GM18519 (cell line): ENCODE results near the gene IWS1.
"Not testable (repeated sequence)": the region's sequence is repeated elsewhere in the genome, so short reads cannot be mapped to it uniquely, and the experiment has no call there.

Experiments
- ATAC-seq: cut with Tn5 transposase; IDR thresholded peaks from one replicate; pipeline ENCODE4 v1.9.1; 2021; ENCODE audit warnings: mild to moderate bottlenecking, moderate library complexity; ENCODE audit not compliant: unreplicated experiment, low FRiP score

Gene IWS1

DNA sequence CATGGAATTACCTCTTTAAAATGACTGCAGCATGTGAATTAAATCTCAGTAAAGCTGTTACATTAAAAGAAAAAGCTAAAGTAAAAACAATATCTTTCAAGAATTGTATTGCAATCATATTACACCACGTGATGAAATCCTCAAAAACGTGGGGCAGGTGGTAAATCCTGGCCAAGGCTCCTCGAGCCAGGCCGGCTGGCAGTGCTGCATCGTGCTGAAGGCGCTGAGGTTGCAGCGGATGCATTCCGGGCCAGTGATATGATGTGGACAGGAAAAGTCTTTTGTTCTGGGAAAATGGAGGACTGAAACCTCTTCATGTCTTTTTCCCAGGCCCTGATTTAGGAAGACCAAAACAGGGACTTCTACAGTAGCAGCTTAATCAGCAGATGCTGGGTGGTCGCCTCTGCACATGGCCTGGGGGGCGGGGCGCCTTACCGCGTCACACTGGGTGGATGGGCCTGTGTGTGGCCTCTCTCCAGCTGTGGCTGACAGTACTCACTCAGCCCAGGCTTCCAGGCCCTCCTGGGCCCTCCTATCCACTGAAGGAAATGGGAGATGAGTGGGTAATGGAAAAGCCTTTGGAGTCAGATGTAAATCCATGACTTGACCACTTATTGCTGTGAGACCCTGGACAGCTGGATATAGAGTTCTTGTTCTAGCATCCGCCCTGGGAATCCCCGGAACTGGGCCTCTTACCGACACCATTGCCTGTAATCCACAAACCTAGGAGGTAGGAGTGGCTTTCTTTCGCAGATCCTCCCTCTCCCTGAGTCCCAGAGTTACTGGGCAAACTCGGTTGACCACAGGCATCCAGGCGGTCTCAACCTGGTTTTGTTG lies 62.9 kb downstream of the IWS1 start:
- ATAC-seq, result no peak

DNA sequence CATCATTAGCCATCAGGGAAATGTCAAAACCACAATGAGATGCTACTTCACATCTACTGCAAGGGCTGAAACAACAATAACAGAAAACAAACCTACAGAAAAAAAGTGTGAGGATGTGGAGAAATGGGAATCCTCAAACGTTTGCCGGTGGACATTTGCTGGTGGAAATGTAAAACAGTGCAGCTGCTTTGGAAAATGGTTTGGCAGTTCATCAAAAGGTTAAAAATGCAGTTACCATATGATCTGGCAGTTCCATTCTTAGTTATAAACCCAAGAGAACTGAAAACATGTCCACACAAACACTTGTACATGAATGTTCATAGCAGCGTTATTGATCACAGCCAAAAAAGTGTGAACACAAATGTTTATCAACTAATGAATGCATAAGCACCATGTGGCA lies 63.8 kb downstream of the IWS1 start:
- ATAC-seq, result no peak

DNA sequence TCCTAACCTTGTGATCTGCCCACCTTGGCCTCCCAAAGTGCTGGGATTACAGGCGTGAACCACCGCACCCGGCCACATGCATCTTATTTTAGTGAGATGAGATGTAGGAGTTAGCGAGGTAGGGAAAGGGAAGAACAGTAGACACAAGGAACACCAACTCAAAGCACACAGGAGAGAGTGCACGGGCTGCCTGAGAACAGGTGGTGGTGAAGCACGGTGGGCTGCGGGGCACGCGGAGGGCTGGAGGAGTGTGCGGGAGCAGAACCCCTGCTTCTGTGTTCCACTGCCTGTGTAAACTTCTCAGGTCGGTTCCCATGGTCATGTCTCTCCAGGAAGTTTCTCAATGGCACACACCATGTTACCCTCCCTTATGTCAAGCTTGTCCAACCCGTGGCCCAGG lies 69.3 kb downstream of the IWS1 start:
- no peak for ATAC-seq

DNA sequence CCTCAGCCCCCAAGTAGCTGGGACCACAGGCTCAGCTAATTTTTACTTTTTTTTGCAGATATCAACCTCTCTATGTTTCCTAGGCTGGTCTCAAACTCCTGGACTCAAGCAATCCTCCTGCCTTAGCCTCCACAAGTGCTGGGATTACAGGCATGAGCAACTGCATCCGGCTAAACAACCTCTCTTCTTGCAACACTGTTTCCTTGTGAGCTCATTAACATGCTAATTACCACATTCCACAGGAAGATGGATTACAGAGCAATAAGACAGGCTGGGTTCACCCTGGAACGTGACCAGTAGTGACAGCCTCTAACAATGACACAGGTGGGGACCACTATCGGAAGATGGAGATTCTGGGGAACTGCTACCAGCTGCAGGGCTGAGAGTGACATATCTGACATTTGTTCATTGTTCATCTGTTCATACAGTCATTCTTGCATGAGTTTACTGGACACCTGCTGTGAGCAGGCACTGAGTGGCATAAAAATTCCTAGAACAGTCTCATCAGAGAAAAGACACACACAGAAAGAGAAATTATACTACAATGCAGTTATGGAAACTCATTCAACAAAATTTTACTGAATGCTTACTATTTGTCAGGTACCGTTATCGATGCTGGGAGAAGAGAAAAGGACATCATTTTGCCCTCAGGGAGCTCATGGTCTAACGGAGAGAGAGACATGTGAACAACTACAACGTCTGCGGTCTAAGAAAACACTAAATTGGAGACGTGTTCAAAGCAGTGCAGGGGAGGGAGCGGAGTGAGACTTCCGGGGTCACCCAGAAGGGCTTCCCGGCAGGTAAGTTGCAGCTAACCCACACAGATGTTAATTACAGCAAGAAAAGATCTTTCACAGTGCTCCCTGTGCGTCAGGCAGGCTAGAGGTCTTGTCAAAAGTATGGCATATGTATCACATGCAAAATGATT lies 70.5 kb downstream of the IWS1 start:
- ATAC-seq, result no peak

DNA sequence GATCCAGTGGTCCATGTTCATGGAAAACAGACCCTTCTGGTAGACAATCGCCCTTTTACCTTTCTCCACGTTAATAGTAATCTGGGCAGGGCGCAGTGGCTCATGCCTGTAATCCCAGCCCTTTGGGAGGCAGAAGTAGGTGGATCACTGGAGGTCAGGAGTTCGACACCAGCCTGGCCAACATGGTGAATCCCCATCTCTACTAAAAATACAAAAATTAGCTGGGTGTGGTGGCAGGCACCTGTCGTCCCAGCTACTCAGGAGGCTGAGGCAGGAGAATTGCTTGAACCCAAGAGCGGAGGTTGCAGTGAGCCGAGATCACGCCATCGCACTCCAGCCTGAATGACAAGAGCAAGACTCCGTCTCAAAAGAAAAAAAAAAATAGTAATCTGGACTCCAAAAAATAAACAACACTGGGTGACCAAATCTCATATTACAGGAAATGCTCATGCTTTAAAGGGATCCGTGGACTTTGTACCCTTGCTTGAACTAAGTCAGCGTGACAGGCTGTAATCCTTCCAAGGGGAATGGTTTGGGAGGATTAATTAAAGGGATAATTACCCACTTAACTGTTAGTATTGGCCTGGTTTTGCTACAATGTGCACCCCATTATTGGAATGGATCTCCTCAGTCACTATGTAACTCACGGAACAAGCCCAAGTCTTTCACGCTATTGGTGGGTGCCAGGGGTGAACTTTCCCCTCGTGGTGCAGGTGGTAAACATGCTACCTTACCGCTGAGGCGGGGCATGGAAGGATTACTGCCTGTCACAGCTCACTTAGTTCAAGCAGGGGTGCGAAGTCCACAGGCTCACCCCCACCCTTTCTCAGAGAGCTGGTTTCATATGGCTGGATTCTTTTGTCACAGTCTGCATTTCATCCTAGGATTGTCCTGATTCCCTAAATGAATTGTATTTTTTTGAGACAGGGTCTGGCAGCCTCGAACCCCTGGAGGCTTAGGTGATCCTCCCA lies 71.4 kb downstream of the IWS1 start:
- ATAC-seq, result no peak

DNA sequence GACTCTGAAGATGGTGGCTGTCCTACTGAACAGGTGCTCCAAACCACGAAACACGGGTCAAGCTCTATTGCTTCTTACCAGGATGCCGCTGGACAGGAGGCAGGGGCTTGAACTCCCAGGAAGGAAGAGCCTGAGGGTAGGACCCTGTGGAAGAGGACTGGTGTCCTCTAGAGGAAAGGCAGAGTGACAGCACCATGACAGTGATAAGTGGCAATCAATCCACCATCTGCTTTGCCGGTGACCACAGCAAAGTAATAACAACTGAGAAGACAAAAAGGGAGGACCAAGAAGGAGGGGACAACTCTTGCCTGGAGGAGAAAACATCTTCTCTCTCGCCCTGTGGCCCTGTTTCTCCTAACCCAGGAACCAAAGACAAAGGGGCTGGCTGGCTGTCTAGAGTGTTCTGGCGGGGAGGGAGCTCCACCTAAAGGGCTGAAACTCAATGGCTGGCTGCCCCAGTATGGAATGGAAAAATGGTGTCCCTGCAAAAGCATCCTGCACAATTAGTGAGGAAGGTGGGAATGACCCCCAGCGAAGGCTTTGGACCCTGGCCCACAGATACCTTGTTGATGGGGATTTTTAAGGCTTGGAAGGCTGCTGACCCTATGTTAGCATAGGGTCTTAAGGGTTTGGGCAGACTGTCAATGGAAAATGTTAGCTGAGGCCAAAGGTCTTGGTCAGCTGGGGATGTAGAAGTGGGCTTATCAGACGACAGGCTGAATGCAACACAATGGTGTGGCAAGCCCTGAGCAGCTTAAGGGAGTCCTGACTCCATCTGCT lies 72.7 kb downstream of the IWS1 start:
- ATAC-seq, result no peak

DNA sequence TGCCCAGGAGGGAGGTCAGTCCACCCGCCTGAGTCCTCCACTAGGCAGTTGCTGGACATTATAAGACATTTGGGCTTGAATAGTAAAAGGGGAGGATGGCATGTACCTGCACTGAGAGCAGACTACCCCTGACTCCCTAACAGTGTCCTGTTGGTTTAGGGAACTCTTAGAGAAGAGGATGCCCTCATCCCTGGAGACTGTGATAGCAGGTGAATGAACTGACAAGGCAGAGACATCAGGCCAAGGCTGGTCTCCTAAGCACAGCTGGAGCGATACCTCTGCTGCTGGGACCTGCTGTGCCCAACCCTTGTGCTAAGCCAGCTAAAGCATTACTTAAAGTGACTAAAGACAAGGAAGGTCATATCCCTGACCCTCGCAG lies 73.3 kb downstream of the IWS1 start:
- ATAC-seq, result no peak

DNA sequence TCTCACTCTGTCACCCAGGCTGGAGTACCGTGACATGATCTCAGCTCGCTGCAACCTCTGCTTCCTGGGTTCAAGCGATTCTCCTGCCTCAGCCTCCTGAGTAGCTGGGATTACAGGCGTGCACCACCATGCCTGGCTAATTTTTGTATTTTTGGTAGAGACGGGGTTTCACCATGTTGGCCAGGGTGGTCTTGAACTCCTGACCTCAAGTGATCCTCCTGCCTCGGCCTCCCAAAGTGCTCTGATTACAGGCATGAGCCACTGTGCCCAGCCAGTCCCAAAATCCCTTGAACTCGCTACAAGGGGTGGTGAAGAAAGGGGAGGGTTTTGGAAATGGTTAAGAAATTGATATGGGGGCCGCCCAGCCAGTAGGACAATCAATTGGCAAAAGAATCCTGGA lies 73.9 kb downstream of the IWS1 start:
- not testable (repeated sequence) for ATAC-seq

DNA sequence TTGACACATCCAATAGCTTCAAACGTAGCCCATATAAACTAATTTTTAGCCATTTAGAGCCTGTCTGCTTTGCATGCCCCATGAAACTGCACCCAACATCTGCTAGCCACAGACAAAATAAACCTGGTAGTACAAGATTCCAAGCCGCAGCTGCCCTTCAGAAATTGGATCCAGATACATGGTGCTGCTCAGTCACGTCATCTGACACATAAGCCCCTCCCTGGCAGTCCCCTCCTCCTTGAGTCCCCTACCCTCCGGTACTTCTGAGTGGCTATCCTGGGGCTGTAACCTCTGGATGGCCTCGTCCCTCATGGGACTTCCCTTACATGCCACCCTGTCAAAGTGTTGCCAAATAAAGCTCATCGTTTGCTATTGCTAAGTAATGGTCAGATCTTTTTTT lies 74.3 kb downstream of the IWS1 start:
- ATAC-seq, result no peak

DNA sequence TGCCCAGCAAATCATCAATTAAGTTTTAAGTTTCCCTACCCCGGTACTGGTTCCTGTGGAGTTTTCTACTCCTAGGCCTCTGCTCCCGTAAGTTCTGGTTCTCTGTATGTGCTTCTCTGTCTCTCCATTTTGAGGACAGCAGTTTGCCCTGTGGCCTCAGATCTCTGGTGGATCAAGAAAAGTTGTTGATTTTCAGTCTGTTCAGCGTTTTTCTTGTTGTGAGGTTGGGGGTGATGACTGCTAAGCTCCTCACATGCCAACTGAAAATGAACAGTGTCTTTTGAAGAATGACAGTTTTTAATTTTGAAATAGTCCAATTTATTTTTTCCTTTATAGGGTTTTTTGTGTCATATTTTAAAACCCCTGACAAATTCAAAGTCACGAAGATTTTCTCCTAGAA lies 76.4 kb downstream of the IWS1 start:
- no peak for ATAC-seq

DNA sequence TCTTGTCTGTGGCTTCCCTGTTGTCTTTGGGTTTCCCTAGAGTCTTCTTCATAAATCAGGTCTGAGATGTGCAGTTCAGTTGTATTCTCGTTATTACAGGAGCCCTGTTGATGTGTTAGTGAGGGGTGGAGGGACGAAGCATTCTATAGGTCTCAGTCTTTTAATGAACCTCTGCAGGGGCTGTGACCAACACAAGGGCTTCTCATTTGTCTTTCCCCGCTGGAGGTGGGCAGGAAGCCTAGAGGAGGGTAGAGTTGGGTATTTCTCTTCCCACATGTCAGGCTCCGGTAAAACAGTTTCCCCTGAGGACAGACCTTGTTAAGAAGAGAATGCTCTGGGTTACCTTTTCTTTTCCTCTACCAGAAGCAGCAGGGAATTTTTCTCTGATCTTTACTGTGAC lies 76.9 kb downstream of the IWS1 start:
- ATAC-seq, result no peak

DNA sequence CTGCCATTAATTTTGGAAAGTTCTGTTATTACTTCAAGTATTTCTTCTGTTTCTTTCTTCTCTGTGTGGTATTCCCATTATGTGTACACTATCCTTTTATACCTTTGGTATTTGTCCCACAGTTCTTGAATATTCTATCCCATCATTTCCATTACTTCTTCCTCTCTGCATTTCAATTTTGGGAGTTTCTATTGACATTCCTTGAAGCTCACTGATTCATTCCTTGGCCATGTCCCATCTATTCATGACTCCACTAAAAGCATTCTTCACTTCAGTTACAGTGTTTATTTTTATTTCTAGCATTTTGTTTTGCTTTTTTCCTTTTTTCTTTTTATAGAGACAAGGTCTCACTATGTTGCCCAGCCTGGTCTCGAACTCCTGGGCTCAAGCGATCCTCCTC lies 77.8 kb downstream of the IWS1 start:
- no peak for ATAC-seq

DNA sequence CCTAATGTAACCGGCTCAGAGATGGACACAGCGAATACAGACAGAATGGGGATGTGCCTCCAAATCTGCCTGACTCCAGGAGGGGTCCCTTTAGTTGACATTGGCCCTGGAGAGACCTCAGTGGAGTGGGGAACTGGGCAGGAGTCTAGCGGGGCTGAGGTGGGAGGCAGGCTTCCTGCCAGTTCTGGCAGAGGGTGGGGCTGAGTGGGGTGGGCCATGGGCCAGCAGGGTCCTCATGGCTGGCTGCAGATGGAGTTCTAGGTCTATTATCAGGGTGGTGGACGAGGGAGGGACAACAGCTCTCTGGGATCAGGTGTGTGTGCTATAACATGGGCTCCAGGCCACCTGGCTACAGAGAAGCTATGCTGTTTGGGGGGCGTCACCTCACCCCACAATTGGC lies 86.9 kb downstream of the IWS1 start:
- ATAC-seq, result no peak

DNA sequence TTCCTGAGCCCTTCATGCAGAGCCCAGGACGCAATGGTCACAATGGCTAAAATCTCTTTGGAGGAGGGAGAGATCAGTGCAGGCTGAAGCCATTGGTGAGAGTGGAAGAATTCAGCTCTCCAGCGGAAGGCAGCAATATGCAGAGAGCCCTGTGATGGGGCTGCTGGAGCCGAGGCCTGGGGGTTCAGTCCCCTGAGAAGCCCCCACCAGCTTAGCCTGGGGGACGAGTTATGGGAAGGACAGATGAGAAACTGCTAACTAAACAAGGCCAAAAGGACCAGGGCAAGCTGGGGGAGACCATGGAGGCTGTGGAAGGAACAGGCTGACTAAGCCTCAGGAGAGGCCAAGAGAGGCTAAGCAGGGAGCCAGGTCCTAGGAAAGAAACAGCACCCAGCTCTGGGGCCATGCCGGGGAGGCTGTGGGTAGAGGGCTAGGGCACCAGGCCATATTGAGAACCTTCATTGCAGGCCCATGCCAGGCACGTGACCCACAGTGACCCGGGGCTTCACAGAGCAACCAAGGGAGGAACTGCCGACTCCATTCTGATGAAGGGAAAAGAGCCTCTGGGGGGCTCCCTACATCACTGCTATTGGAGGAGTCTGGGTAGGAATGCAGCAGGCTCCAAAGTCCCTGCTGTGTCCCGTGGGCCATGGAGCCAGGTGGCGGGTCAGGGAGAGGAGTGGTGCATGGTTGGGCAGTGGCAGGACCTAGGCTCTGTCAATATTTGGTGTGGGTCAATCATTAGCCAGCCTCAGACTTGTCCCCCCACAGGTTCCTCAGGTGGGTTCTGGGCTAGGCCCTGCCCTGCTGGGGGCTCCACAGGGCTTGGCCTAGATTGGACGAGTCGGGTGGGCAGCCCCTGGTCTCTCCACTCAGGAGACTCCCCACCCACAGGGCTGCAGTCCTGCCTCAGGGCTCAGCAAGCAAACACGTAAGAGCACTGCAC lies 88.2 kb downstream of the IWS1 start:
- no peak for ATAC-seq

DNA sequence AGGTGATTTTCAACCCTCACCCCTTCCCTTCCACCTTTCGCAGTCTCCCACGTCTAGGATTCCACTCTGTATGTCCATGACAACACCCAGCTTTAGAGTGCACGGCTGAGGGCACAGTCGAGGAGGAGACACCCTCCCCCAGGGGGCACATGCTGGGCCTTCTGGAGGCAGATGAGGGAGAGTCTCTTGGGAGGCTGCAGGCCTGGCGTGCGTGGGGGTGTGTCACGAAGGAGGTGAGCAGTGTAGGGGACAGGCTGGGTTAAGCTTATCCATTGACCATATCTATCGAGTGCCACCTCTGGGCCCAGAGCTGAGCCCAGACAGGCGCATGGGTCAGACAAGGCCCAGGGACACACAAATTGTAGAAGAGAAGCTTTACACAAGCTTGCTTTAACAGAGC lies 89.2 kb downstream of the IWS1 start:
- no peak for ATAC-seq

DNA sequence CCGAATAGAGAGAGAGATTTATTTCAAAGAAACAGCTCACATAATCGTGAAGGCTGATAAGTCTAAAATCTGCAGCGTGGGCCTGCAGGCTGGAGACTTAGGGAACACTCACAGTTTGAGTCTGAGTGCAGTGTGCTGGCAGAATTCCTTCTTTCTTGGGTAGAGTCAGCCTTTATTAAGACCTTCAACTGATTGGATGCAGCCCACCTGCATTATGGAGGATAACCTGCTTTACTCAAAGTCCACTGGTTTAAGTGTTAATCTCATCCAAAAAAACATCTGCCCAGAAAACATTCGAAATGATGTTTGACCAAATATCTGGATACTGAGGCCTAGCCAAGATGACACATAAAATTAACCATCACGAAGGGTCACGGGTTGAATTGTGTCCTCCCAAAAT lies 91.8 kb downstream of the IWS1 start:
- ATAC-seq, result no peak

DNA sequence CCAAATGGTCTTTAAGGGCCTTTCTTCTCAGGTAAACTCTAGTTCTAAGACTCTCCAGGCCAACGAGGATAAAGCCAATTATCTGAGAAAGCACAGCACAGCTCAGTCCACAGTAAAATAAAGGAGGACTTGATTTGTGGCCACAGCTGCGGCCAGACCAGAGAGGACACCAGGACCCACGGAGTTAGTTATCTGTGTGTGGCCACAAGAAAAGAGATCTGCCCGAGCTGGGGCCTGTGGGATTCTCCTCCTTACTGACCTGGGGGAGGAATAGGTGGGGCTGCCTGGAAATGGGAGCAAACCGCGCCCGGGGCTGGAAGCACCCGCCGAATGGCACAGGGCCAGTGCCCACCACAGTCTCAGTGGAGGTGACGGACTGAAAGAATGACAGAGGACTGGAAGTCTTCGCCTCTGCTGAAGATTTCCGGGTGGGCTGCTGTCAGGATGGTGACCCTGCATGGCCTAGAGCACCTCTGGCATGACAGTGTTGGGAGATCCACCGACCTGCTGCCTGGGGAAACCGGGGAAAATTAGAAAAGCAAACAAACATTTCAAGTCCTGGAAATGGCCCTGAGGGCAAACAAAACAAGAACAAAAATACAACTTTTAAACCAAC lies 94.8 kb downstream of the IWS1 start:
- no peak for ATAC-seq
